Gastrocnemius medialis (tissue), 4 donors: ENCODE results near the gene BRCA1.

ENCODE experiments used
- POLR2A ChIP-seq, 2 donors: fragments of 450-650 bp; IDR thresholded peaks; one replicate each; pipeline ENCODE4 v1.6.1; 2017; ENCODE audit warnings: antibody characterized with exemption in 2 of 2, mild to moderate bottlenecking in 2 of 2, moderate library complexity in 2 of 2
- TF ChIP-seq, protein P1 (sequence below), 5 experiments: fragments of 450-650 bp in 3 of 5; fragments of 200-600 bp in 2 of 5; sonication (generic) in 2 of 5; IDR thresholded peaks in 4 of 5; conservative IDR thresholded peaks in 1 of 5; 1 replicate in 4 of 5; 2 replicates in 1 of 5; pipeline ENCODE4 v1.5.1; 2016 to 2019; ENCODE audit warnings: antibody characterized with exemption in 5 of 5, mild to moderate bottlenecking in 3 of 5, moderate library complexity in 3 of 5

GRCh38 chr17:43140396-43141332, 15.5 kb upstream of the BRCA1 start:
- TF ChIP-seq, protein P1, sequence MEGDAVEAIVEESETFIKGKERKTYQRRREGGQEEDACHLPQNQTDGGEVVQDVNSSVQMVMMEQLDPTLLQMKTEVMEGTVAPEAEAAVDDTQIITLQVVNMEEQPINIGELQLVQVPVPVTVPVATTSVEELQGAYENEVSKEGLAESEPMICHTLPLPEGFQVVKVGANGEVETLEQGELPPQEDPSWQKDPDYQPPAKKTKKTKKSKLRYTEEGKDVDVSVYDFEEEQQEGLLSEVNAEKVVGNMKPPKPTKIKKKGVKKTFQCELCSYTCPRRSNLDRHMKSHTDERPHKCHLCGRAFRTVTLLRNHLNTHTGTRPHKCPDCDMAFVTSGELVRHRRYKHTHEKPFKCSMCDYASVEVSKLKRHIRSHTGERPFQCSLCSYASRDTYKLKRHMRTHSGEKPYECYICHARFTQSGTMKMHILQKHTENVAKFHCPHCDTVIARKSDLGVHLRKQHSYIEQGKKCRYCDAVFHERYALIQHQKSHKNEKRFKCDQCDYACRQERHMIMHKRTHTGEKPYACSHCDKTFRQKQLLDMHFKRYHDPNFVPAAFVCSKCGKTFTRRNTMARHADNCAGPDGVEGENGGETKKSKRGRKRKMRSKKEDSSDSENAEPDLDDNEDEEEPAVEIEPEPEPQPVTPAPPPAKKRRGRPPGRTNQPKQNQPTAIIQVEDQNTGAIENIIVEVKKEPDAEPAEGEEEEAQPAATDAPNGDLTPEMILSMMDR (IDR thresholded peaks at IDR 0.05 in 4 of 5, conservative IDR thresholded peaks at IDR 0.05 in 1 of 5): no peak
- TF ChIP-seq POLR2A (IDR thresholded peaks at IDR 0.05): no peak
